ENCODE results near the gene ANXA2.
A peak's percentile ranks its signal among the peaks of the same experiment; 100 is the strongest.

- TF ChIP-seq CTCF (IDR thresholded peaks at IDR 0.05) (peak in 2 of 3 donors; percentile 14 to 54), POLR2A (IDR thresholded peaks at IDR 0.05) (no peak)
Measured at GRCh38 chr15:60444289-60444912, 46.6 kb upstream of the ANXA2 start.

All from ovary (tissue), 3 donors.